Measurements from ENCODE around the gene NLN.
"Not testable (repeated sequence)": the region's sequence is repeated elsewhere in the genome, so short reads cannot be mapped to it uniquely, and the experiment has no call there.

The NLN gene

GRCh38 chr5:65734196-65734775 is 12.3 kb downstream of the NLN start:
- DNase-seq (ENCODE audit: low read depth): not testable (repeated sequence)

- DNase-seq (ENCODE audit: low read depth): no peak
Measured at GRCh38 chr5:65734921-65735320, 12.9 kb downstream of the NLN start.

- DNase-seq (ENCODE audit: low read depth): no peak
Measured at GRCh38 chr5:65736011-65736410, 14.0 kb downstream of the NLN start.

- DNase-seq (ENCODE audit: low read depth): no peak
Measured at GRCh38 chr5:65737842-65738241, 15.8 kb downstream of the NLN start.

- no peak for DNase-seq (ENCODE audit: low read depth)
Measured at GRCh38 chr5:65738305-65738704, 16.3 kb downstream of the NLN start.

- no peak for DNase-seq (ENCODE audit: low read depth)
Measured at GRCh38 chr5:65739162-65739561, 17.2 kb downstream of the NLN start.

GRCh38 chr5:65742565-65743231 is 20.7 kb downstream of the NLN start:
- DNase-seq (ENCODE audit: low read depth): no peak

GRCh38 chr5:65749221-65749844 is 27.3 kb downstream of the NLN start:
- no peak for DNase-seq (ENCODE audit: low read depth)

GRCh38 chr5:65749956-65750355 is 28.0 kb downstream of the NLN start:
- DNase-seq (ENCODE audit: low read depth): no peak

GRCh38 chr5:65750938-65751337 is 28.9 kb downstream of the NLN start:
- no peak for DNase-seq (ENCODE audit: low read depth)

- no peak for DNase-seq (ENCODE audit: low read depth)
Measured at GRCh38 chr5:65753189-65753588, 31.2 kb downstream of the NLN start.

GRCh38 chr5:65758546-65759144 is 36.6 kb downstream of the NLN start:
- no peak for DNase-seq (ENCODE audit: low read depth)

GRCh38 chr5:65760504-65761275 is 38.7 kb downstream of the NLN start:
- peak; percentile 14 for DNase-seq (ENCODE audit: low read depth)

GRCh38 chr5:65762234-65762633 is 40.2 kb downstream of the NLN start:
- no peak for DNase-seq (ENCODE audit: low read depth)

- DNase-seq (ENCODE audit: low read depth): no peak
Measured at GRCh38 chr5:65765582-65765981, 43.6 kb downstream of the NLN start.

- no peak for DNase-seq (ENCODE audit: low read depth)
Measured at GRCh38 chr5:65766175-65766574, 44.2 kb downstream of the NLN start.

- no peak for DNase-seq (ENCODE audit: low read depth)
Measured at GRCh38 chr5:65766781-65767180, 44.8 kb downstream of the NLN start.

- no peak for DNase-seq (ENCODE audit: low read depth)
Measured at GRCh38 chr5:65767565-65767964, 45.6 kb downstream of the NLN start.

GRCh38 chr5:65768723-65769346 is 46.8 kb downstream of the NLN start:
- no peak for DNase-seq (ENCODE audit: low read depth)

GRCh38 chr5:65769539-65769938 is 47.5 kb downstream of the NLN start:
- DNase-seq (ENCODE audit: low read depth): no peak

- no peak for DNase-seq (ENCODE audit: low read depth)
Measured at GRCh38 chr5:65771266-65771665, 49.3 kb downstream of the NLN start.

GRCh38 chr5:65772963-65773362 is 51.0 kb downstream of the NLN start:
- DNase-seq (ENCODE audit: low read depth): not testable (repeated sequence)

Measured in stimulated activated CD8-positive, alpha-beta memory T cell treated with anti-CD3 and anti-CD28 coated beads, Interleukin-15, amount 100 ng/mL, for 1 hour (primary cell).